Esophagus squamous epithelium (tissue), 5 donors: ENCODE measurements around the gene LGR6. TPM values are rescaled to one million over a fixed set of nuclear protein-coding genes. Genes with fewer than 3 reads are reported as not detected.

Experiments
- DNase-seq: peaks from one replicate; lab custom pipeline; 2025; lab: John Stamatoyannopoulos, UW
- H3K27ac ChIP-seq, 4 donors: fragments of 200-600 bp; sonication (generic); one replicate each; pipeline ENCODE4 v1.5.1; 2016 to 2019; ENCODE audit warnings: mild to moderate bottlenecking in 1 of 4
- H3K27me3 ChIP-seq, 4 donors: fragments of 200-600 bp; sonication (generic); 1 replicate in 3 of 4; 2 replicates in 1 of 4; pipeline versions ENCODE4 v1.5.1 to v1.6.0; 2017 to 2021; ENCODE audit warnings: antibody characterized with exemption in 1 of 4
- H3K36me3 ChIP-seq, 3 donors: fragments of 200-600 bp; sonication (generic); one replicate each; pipeline ENCODE4 v1.5.1; 2016 to 2019
- H3K4me1 ChIP-seq, 3 donors: fragments of 200-600 bp; sonication (generic); one replicate each; pipeline ENCODE4 v1.5.1; 2017 to 2019
- H3K4me3 ChIP-seq, 4 donors: fragments of 200-600 bp; sonication (generic); 1 replicate in 3 of 4; 2 replicates in 1 of 4; pipeline ENCODE4 v1.5.1; 2016 to 2019; ENCODE audit warnings: mild to moderate bottlenecking in 2 of 4, moderate library complexity in 1 of 4
- H3K9me3 ChIP-seq, 3 donors: fragments of 200-600 bp; sonication (generic); one replicate each; pipeline ENCODE4 v1.5.1; 2016 to 2019
- POLR2A ChIP-seq, 4 donors: fragments of 450-650 bp; IDR thresholded peaks; one replicate each; pipeline ENCODE4 v1.6.1; 2017; ENCODE audit warnings: antibody characterized with exemption in 4 of 4, mild to moderate bottlenecking in 4 of 4, moderate library complexity in 3 of 4
- WGBS, 2 donors: methylation state at CpG; one replicate each; pipeline ENCODE4 v1.1.5; 2018; 5-methylcytosine and 5-hydroxymethylcytosine counted together
- intact Hi-C: fragments of 100-400 bp; cut with DNase I; formaldehyde crosslinking; loops from one replicate; pipeline ENCODE4 v1.15.0; 2022
- total RNA-seq, 4 donors: library from RNA; depleted of rRNA; stranded (reverse); fragments of >200 nt; gene quantifications; one replicate each; pipeline ENCODE4 v1.1.0, GENCODE V29; 2016
- TF ChIP-seq, protein P1 (sequence below), 6 experiments: fragments of 450-650 bp in 4 of 6; fragments of 200-600 bp in 2 of 6; sonication (generic) in 2 of 6; IDR thresholded peaks; one replicate each; pipeline ENCODE4 v1.5.1; 2016 to 2019; ENCODE audit warnings: antibody characterized with exemption in 6 of 6, mild to moderate bottlenecking in 4 of 6, moderate library complexity in 4 of 6
- donor health status: DM: yes; HTN: yes; CAD: no.

The LGR6 gene
- total RNA-seq, 4 donors from 2014 or later = 0.53 to 6.4 (median 2.9) TPM

DNA sequence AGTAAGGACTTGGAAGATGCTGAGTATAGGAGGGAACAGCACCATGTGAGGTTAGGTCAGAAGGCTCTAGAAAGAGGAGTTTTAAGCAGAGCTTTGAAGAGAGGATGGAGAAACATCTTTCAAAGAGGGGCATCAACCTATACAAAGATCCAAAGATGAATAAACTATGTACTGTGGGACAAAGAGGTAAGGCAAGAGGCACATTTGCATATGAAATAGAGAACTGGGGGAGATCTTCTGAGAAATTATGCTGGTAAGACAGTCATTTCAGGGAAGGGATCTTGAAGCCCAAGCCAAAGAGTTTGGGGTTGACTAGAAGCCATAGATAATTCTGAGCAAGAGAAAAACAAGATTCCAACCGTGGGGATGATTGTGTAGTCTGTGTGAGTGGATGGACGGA is 70.0 kb downstream of the LGR6 start:
- TF ChIP-seq POLR2A (IDR thresholded peaks at IDR 0.05) = no peak
- TF ChIP-seq, protein P1, sequence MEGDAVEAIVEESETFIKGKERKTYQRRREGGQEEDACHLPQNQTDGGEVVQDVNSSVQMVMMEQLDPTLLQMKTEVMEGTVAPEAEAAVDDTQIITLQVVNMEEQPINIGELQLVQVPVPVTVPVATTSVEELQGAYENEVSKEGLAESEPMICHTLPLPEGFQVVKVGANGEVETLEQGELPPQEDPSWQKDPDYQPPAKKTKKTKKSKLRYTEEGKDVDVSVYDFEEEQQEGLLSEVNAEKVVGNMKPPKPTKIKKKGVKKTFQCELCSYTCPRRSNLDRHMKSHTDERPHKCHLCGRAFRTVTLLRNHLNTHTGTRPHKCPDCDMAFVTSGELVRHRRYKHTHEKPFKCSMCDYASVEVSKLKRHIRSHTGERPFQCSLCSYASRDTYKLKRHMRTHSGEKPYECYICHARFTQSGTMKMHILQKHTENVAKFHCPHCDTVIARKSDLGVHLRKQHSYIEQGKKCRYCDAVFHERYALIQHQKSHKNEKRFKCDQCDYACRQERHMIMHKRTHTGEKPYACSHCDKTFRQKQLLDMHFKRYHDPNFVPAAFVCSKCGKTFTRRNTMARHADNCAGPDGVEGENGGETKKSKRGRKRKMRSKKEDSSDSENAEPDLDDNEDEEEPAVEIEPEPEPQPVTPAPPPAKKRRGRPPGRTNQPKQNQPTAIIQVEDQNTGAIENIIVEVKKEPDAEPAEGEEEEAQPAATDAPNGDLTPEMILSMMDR (IDR thresholded peaks at IDR 0.05) = no peak
- intact Hi-C loops = no loop called here
- Histone ChIP-seq H3K36me3 (no peaks in the 10 kb centered on the region), H3K27ac (no peak overlapping the region), H3K4me1 (peaks cover 0 to 5% (median 0%) of the 10 kb centered on the region in 3 donors), H3K9me3 (no peaks in the 10 kb centered on the region), H3K27me3 (peaks cover 0 to 72% (median 2%) of the 10 kb centered on the region in 4 donors), H3K4me3 (no peak overlapping the region)
- DNase-seq = no peak
- 52 to 72% methylated on average over 2 of the region's 2 CpGs for WGBS, 2 donors

DNA sequence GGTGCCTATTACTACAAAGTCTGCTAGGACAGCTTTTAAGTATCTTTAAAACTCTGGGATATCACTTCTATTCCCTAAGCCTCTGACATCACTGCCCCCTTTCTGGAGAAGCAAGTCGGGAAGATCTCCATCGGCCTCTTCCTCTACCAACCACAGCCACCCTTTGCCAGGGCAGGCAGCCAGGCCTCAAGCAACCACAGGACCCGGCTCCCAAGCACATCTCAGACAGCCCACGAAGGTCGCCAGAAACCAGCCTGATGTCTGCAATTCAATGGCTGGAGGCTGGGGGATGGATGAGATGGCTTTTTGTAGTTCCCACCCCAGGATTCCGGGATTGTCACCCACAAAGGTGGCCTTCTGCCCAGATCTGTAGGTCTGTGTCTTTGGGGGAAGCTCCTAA is 70.7 kb downstream of the LGR6 start:
- TF ChIP-seq, protein P1 (IDR thresholded peaks at IDR 0.05) = no peak
- no peak for TF ChIP-seq POLR2A (IDR thresholded peaks at IDR 0.05)
- intact Hi-C loops = no loop called here
- Histone ChIP-seq H3K27ac (no peak overlapping the region), H3K4me3 (no peak overlapping the region), H3K4me1 (peaks cover 0 to 5% (median 0%) of the 10 kb centered on the region in 3 donors), H3K36me3 (no peaks in the 10 kb centered on the region), H3K9me3 (no peaks in the 10 kb centered on the region), H3K27me3 (peaks cover 0 to 74% (median 2%) of the 10 kb centered on the region in 4 donors)
- no peak for DNase-seq
- 79% methylated on average over 2 to 3 of the region's 6 CpGs for WGBS, 2 donors

DNA sequence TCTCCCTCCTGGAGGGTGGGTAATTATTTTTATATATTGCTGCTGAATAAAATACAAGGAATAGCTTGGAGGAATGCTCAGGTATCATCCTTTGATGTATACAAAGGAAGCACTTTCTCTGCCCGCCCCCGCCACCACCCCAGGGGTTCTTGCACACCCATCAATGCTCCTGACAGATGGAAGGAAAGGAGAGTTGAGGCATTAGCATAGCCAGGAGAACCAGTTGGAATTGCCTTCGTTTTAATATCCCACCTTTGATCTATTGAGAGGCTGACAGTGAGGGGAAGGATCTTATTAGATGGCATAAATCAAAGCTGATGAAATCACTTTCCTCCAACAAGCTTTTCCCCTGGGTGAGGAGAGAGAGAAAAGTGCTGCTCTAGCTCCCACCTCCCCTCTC is 71.1 kb downstream of the LGR6 start:
- Histone ChIP-seq H3K36me3 (no peaks in the 10 kb centered on the region), H3K4me3 (no peak overlapping the region), H3K27me3 (peaks cover 0 to 75% (median 2%) of the 10 kb centered on the region in 4 donors), H3K27ac (no peak overlapping the region), H3K9me3 (no peaks in the 10 kb centered on the region), H3K4me1 (peaks cover 0 to 5% (median 0%) of the 10 kb centered on the region in 3 donors)
- TF ChIP-seq, protein P1 (IDR thresholded peaks at IDR 0.05) = no peak
- no peak for TF ChIP-seq POLR2A (IDR thresholded peaks at IDR 0.05)
- 71 to 74% methylated on average over 3 of the region's 3 CpGs for WGBS, 2 donors
- DNase-seq = no peak
- intact Hi-C loops = no loop called here

DNA sequence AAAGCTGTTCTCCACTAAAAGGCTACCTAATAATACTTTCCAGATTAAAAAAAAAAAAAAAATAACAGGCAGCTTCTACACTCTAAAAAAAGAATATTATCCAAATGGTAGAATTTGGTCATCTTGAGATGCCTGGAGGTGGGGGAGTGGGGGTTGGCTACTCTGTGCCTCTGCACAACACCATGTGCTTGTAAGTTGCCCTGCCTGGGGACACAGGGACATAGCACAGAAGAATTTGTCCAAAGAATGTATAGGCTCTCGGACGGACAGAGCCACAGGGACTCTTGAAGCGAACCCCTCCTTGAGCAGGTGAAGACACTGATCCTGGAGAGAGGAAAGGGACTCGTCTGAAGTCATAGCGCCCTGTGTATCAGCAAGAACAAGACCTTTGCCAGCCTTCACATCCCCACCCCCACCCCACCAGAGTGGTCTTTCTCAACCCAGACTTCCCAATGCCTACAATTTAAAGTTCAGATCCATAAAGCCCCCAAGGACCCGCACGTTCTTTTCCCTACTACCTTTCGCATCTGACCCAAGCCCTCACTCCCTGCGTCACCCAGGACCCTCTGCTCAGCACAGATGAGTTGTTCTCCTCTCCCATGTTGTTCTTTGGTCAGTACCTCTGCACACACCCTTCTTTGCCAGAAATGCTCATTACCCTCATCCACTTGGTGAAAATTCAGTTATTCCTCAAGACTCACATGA is 72.6 kb downstream of the LGR6 start:
- intact Hi-C loops = no loop called here
- Histone ChIP-seq H3K27me3 (peaks cover 0 to 79% (median 2%) of the 10 kb centered on the region in 4 donors), H3K4me1 (peaks cover 0 to 5% (median 0%) of the 10 kb centered on the region in 3 donors), H3K27ac (no peak overlapping the region), H3K4me3 (no peak overlapping the region), H3K9me3 (no peaks in the 10 kb centered on the region), H3K36me3 (no peaks in the 10 kb centered on the region)
- DNase-seq = no peak
- WGBS, 2 donors = 86 to 92% methylated on average over 9 of the region's 9 CpGs
- TF ChIP-seq, protein P1 (IDR thresholded peaks at IDR 0.05) = no peak
- no peak for TF ChIP-seq POLR2A (IDR thresholded peaks at IDR 0.05)

DNA sequence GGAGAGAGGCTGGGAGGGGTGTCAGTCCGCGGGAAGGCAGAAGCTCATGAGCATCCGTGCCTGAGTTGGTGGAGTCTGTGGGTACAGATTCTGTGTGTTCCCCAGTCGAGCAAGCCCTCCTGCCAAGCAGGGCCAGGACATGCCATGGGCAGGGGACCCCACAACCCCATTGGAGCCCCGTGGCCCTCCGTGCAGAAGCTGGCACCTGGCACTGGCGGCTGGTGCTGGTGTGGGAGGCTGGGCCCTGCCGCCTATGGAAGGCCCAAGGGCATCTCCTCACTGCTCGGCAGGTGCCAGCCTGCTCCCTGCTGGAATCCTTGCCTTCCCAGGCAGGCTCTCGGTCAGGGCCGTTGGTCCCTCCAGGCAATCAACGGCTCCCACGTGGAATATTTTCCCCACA is 74.4 kb downstream of the LGR6 start:
- Histone ChIP-seq H3K4me1 (peaks cover 0 to 5% (median 0%) of the 10 kb centered on the region in 3 donors), H3K36me3 (no peaks in the 10 kb centered on the region), H3K27ac (no peak overlapping the region), H3K4me3 (no peak overlapping the region), H3K9me3 (no peaks in the 10 kb centered on the region), H3K27me3 (peaks cover 0 to 80% (median 2%) of the 10 kb centered on the region in 4 donors)
- no peak for TF ChIP-seq POLR2A (IDR thresholded peaks at IDR 0.05)
- TF ChIP-seq, protein P1 (IDR thresholded peaks at IDR 0.05) = no peak
- DNase-seq = no peak
- intact Hi-C loops = no loop called here
- 39 to 50% methylated on average over 7 to 11 of the region's 13 CpGs for WGBS, 2 donors
